Right lung (tissue), 5 donors: ENCODE measurements around the gene RPL10A. TPM values are rescaled to one million over a fixed set of nuclear protein-coding genes. Genes with fewer than 3 reads are reported as not detected.

Experiments
- DNase-seq, 2 donors: peaks; one replicate each; pipeline ENCODE4 v3.0.0-alpha.2; 2013
- polyA plus RNA-seq, 5 donors: library from polyadenylated mRNA; unstranded; fragments of 120-200 nt; gene quantifications; one replicate each; pipeline versions ENCODE4 v1.2.1 to v1.2.3, GENCODE V29; 2013; ENCODE audit warnings: inconsistent platforms in 1 of 5, low replicate concordance in 1 of 5; ENCODE audit not compliant: insufficient read length in 5 of 5, insufficient read depth in 1 of 5

RPL10A gene
- polyA plus RNA-seq, 5 donors: 2,506 to 2,722 (median 2,619) TPM

- DNase-seq: no peak
These were observed 5.1 kb downstream of the RPL10A start for GRCh38 chr6:35473075-35473849.

- DNase-seq: no peak
These were observed 5.6 kb downstream of the RPL10A start for GRCh38 chr6:35473850-35474130.

GRCh38 chr6:35474131-35474941 lies 6.1 kb downstream of the RPL10A start:
- no peak for DNase-seq

- DNase-seq: no peak
These were observed 6.9 kb downstream of the RPL10A start for GRCh38 chr6:35474942-35475570.

- no peak for DNase-seq
These were observed 7.4 kb downstream of the RPL10A start for GRCh38 chr6:35475573-35475972.

- no peak for DNase-seq
These were observed 7.8 kb downstream of the RPL10A start for GRCh38 chr6:35476004-35476403.

- no peak for DNase-seq
These were observed 8.8 kb downstream of the RPL10A start for GRCh38 chr6:35477028-35477427.

- no peak for DNase-seq
These were observed 9.5 kb downstream of the RPL10A start for GRCh38 chr6:35477551-35478179.

GRCh38 chr6:35478259-35478658 lies 10.1 kb downstream of the RPL10A start:
- no peak for DNase-seq

- DNase-seq: no peak
These were observed 12.0 kb downstream of the RPL10A start for GRCh38 chr6:35480176-35480575.

- no peak for DNase-seq
These were observed 13.0 kb downstream of the RPL10A start for GRCh38 chr6:35481226-35481625.

- no peak for DNase-seq
These were observed 14.9 kb downstream of the RPL10A start for GRCh38 chr6:35483062-35483461.

- no peak for DNase-seq
These were observed 15.3 kb downstream of the RPL10A start for GRCh38 chr6:35483490-35483889.

- DNase-seq: no peak
These were observed 15.9 kb downstream of the RPL10A start for GRCh38 chr6:35483893-35484645.

- no peak for DNase-seq
These were observed 16.8 kb downstream of the RPL10A start for GRCh38 chr6:35484921-35485392.

GRCh38 chr6:35485402-35485877 lies 17.2 kb downstream of the RPL10A start:
- no peak for DNase-seq

GRCh38 chr6:35486005-35486925 lies 18.1 kb downstream of the RPL10A start:
- peak in 1 of 2 donors; percentile 62 for DNase-seq

GRCh38 chr6:35487658-35488516 lies 19.7 kb downstream of the RPL10A start:
- no peak for DNase-seq

GRCh38 chr6:35488517-35488862 lies 20.3 kb downstream of the RPL10A start:
- no peak for DNase-seq
